Large intestine (tissue), 3 donors: ENCODE data around the gene ARHGEF17. TPM values are rescaled to one million over a fixed set of nuclear protein-coding genes. Genes with fewer than 3 reads are reported as not detected.

Experiments
- DNase-seq, 2 donors: peaks; one replicate each; pipeline versions ENCODE4 v3.0.0 to v3.0.0-alpha.2; 2013
- H3K27ac ChIP-seq: one replicate; pipeline ENCODE4 v1.5.1; 2013; ENCODE audit warnings: low read length
- H3K27me3 ChIP-seq: 2 replicates; pipeline ENCODE4 v1.6.1; 2013; ENCODE audit warnings: low read length; ENCODE audit not compliant: control insufficient read depth, insufficient read depth
- H3K36me3 ChIP-seq: 2 replicates; pipeline ENCODE4 v1.6.1; 2013; ENCODE audit warnings: low read length; ENCODE audit not compliant: control insufficient read depth, insufficient read depth
- H3K4me1 ChIP-seq: one replicate; pipeline ENCODE4 v1.6.1; 2013; ENCODE audit warnings: low read length; ENCODE audit not compliant: control insufficient read depth, insufficient read depth
- H3K4me3 ChIP-seq: one replicate; pipeline ENCODE4 v1.5.1; 2013; ENCODE audit warnings: low read length
- H3K9me3 ChIP-seq: one replicate; pipeline ENCODE4 v1.6.1; 2013; ENCODE audit warnings: mild to moderate bottlenecking, low read depth, low read length, moderate library complexity; ENCODE audit not compliant: control insufficient read depth
- WGBS: methylation state at CpG from one replicate; pipeline ENCODE4 v1.1.5; 2013; ENCODE audit warnings: low lambda C conversion rate; ENCODE audit not compliant: insufficient coverage; 5-methylcytosine and 5-hydroxymethylcytosine counted together
- polyA plus RNA-seq: library from polyadenylated mRNA; unstranded; fragments of 120-200 nt; gene quantifications from one replicate; pipeline ENCODE4 v1.2.1, GENCODE V29; 2013

Gene ARHGEF17
- polyA plus RNA-seq, 1 donor = 61.4 TPM

GRCh38 chr11:73388265-73389133 lies 80.4 kb downstream of the ARHGEF17 start:
- Histone ChIP-seq H3K27me3 (no peaks in the 10 kb centered on the region), H3K27ac (no peak overlapping the region), H3K4me3 (no peak overlapping the region), H3K36me3 (no peaks in the 10 kb centered on the region), H3K4me1 (peaks cover 19% of the 10 kb centered on the region), H3K9me3 (no peaks in the 10 kb centered on the region)
- 60% methylated on average over 1 of the region's 23 CpGs for WGBS
- no peak for DNase-seq

- Histone ChIP-seq H3K4me1 (peaks cover 14% of the 10 kb centered on the region), H3K27me3 (no peaks in the 10 kb centered on the region), H3K4me3 (no peak overlapping the region), H3K27ac (no peak overlapping the region), H3K36me3 (no peaks in the 10 kb centered on the region), H3K9me3 (no peaks in the 10 kb centered on the region)
- no CpG with 5 or more reads among the region's 6 CpGs for WGBS
- no peak for DNase-seq
Measured at GRCh38 chr11:73389134-73389525, 81.1 kb downstream of the ARHGEF17 start.

- Histone ChIP-seq H3K4me1 (peaks cover 14% of the 10 kb centered on the region), H3K9me3 (no peaks in the 10 kb centered on the region), H3K27me3 (no peaks in the 10 kb centered on the region), H3K36me3 (no peaks in the 10 kb centered on the region), H3K27ac (no peak overlapping the region), H3K4me3 (no peak overlapping the region)
- WGBS = no CpG with 5 or more reads among the region's 7 CpGs
- DNase-seq = no peak
Measured at GRCh38 chr11:73389916-73390315, 81.8 kb downstream of the ARHGEF17 start.

GRCh38 chr11:73390601-73391565 lies 82.8 kb downstream of the ARHGEF17 start:
- WGBS = no CpG with 5 or more reads among the region's 12 CpGs
- Histone ChIP-seq H3K36me3 (no peaks in the 10 kb centered on the region), H3K9me3 (no peaks in the 10 kb centered on the region), H3K27ac (no peak overlapping the region), H3K27me3 (no peaks in the 10 kb centered on the region), H3K4me1 (peaks cover 5% of the 10 kb centered on the region), H3K4me3 (no peak overlapping the region)
- no peak for DNase-seq

GRCh38 chr11:73391665-73392064 lies 83.6 kb downstream of the ARHGEF17 start:
- no peak for DNase-seq
- Histone ChIP-seq H3K27ac (no peak overlapping the region), H3K4me3 (no peak overlapping the region), H3K9me3 (no peaks in the 10 kb centered on the region), H3K27me3 (no peaks in the 10 kb centered on the region), H3K4me1 (no peaks in the 10 kb centered on the region), H3K36me3 (no peaks in the 10 kb centered on the region)
- no CpG with 5 or more reads among the region's 10 CpGs for WGBS

DNA sequence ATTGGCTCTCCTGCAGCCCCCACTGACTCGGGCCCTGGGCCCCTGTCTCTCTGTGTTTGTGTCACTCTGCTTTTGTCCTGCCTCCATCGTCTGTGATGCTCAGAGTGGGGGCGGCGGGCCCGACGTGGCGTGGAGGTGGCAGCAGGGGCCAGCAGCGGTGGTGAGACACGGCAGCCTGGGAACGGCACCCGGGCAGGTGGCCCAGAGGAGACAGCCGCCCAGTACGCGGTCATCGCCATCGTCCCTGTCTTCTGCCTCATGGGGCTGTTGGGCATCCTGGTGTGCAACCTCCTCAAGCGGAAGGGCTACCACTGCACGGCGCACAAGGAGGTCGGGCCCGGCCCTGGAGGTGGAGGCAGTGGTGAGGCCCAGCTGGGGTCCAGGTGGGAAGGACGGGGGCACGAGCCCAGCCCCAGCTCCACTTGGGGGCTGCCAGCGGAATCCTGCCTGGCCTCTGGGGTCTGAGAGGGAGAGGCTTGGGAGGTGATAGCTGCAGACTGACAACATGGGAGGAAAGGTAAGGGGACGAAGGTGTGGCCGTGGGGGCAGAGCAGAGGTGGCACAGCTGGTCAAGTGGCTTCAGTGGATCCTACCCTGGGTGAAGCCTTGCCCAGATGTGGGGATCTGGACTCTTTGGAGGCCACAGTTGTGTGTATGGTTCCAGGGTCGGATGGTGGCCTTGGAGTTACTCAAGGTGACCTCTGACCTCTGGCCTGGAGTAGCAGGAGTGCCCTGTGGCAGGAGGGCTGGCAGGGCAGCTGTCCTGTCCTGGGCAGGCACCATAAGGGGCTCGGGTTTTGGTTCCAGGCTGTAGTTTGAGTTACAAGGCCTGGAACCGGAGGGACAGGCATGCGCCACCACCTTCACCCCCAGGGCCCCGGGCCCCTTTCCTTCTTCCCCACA lies 84.3 kb downstream of the ARHGEF17 start:
- no CpG with 5 or more reads among the region's 31 CpGs for WGBS
- H3K4me1 ChIP-seq = no peaks in the 10 kb centered on the region
- no peak overlapping the region for H3K27ac ChIP-seq
- no peaks in the 10 kb centered on the region for H3K36me3 ChIP-seq
- no peak for DNase-seq
- no peak overlapping the region for H3K4me3 ChIP-seq
- H3K9me3 ChIP-seq = no peaks in the 10 kb centered on the region
- no peaks in the 10 kb centered on the region for H3K27me3 ChIP-seq

DNA sequence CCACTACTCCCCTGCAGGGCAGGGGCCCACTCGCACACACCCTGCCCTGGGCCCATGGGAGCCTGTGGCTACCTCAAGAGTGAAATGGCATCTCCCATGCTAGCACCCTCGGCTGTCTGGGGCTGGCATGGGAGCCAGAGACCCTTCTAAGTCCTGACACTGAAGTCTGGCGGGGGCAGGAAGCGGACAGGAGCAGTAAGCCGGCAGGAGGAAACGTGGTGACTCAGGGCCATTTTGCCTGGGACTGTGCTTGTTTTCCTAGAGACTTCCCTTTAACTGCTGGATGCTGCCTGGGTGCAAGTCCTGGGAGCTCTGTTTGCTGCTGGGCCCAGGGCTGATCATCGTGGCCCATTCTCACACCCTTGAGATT lies 84.9 kb downstream of the ARHGEF17 start:
- H3K27ac ChIP-seq = no peak overlapping the region
- H3K36me3 ChIP-seq = no peaks in the 10 kb centered on the region
- H3K4me3 ChIP-seq = no peak overlapping the region
- no peak for DNase-seq
- no peaks in the 10 kb centered on the region for H3K9me3 ChIP-seq
- no peaks in the 10 kb centered on the region for H3K27me3 ChIP-seq
- WGBS = no CpG with 5 or more reads among the region's 7 CpGs
- no peaks in the 10 kb centered on the region for H3K4me1 ChIP-seq

DNA sequence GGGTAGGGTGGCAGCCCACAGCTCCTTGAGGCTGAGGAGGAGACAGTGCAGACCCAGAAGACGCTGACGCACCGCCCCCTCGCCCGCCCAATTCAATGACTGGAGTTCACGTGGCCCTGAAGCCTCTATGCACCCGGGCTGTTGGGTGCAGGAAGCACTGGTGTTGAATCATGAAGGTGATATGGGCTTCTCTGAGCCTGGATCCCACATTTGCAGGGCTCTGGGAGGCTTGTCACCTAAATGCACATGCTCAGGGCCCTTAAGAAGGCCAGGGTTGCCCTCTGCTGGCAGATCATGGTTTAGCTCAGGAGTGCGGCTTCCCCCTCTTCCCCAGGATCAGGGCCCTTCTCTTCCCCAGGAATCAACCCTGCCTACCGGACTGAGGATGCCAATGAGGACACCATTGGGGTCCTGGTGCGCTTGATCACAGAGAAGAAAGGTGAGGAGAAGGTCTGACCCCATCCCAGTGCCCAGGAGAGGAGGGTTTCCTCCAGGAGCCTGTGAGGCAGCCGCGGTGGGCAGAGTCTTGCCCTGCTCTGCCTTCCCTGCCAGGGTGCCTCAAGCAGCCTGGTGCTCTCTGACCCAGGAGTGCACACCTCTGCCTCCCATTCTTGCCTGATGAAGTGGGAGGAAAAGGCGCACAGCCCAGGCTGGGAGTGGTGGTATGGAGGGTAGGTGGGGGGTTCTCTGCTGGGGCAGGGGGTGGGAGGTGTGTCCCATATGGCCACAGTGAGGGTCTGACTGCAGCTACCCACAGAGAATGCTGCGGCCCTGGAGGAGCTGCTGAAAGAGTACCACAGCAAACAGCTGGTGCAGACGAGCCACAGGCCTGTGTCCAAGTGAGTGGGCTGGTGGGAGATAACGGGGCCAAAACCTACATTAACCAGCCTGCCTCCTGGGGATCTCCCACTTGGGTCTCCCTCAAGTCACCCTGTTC lies 85.7 kb downstream of the ARHGEF17 start:
- no peak overlapping the region for H3K27ac ChIP-seq
- H3K9me3 ChIP-seq = no peaks in the 10 kb centered on the region
- H3K27me3 ChIP-seq = no peaks in the 10 kb centered on the region
- WGBS = no CpG with 5 or more reads among the region's 16 CpGs
- H3K4me3 ChIP-seq = no peak overlapping the region
- H3K36me3 ChIP-seq = no peaks in the 10 kb centered on the region
- DNase-seq = peak; percentile 64 to 75
- H3K4me1 ChIP-seq = no peaks in the 10 kb centered on the region
